ENCODE measurements around the gene PKD2L1.
A peak's percentile ranks its signal among the peaks of the same experiment; 100 is the strongest.
"Not testable (repeated sequence)": the region's sequence is repeated elsewhere in the genome, so short reads cannot be mapped to it uniquely, and the experiment has no call there.

The PKD2L1 gene

DNA sequence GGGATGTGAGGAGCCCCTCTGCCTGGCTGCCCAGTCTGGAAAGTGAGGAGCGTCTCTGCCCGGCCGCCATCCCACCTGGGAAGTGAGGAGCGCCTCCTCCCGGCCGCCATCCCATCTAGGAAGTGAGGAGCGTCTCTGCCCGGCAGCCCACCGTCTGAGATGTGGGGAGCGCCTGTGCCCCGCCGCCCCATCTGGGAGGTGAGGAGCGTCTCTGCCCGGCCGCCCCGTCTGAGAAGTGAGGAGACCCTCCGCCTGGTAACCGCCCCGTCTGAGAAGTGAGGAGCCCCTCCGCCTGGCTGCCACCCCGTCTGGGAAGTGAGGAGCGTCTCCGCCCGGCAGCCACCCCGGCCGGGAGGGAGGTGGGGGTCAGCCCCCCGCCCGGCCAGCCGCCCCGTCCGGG lies 53.1 kb downstream of the PKD2L1 start:
- DNase-seq, result not testable (repeated sequence)

DNA sequence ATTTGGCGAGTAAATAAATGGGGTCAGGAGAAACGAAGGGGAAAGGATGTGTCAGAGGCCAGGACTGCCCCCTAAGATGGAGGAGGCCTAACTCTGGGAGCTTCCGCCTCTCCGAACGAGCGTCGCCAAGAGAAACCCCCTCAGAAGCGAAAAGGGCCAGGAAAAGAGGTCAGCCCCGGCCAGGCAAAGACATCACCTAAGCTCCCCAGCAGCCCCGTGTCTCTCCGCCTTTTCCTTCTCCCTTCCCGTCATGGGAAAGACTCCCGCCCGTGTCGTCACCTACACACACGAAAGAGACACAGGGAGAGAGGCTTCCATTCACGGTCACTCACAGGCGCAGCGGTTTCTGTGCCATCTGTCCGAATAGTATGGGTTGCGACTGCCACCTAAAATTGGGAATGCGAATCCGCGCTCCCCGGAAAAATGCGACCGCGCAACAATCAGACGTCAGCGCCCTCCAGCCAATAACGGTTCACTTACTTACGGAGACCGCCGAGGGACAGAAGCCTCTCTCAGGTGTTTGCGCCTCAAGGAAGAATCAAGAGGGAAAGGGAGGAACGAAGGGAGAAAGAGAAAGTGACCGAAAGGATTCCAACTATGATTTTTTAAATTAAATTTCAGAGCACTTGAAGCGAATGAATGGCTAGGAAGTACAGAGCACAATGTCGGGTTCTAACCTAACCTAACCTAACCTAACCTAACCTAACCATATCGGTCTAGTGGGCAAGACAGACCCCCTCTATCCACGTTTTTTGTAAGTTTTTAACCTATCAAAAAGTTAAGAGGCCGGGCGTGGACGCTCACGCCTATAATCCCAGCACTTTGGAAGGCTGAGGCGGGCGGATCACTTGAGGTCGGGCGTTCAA lies 62.6 kb downstream of the PKD2L1 start, which contains the start of gene CWF19L1:
CWF19L1 (minus strand) TSS at position 400 of the 866 bp plus-strand sequence; CDS start at position 355, 45 bp downstream.
- peak; percentile 59 for DNase-seq

DNA sequence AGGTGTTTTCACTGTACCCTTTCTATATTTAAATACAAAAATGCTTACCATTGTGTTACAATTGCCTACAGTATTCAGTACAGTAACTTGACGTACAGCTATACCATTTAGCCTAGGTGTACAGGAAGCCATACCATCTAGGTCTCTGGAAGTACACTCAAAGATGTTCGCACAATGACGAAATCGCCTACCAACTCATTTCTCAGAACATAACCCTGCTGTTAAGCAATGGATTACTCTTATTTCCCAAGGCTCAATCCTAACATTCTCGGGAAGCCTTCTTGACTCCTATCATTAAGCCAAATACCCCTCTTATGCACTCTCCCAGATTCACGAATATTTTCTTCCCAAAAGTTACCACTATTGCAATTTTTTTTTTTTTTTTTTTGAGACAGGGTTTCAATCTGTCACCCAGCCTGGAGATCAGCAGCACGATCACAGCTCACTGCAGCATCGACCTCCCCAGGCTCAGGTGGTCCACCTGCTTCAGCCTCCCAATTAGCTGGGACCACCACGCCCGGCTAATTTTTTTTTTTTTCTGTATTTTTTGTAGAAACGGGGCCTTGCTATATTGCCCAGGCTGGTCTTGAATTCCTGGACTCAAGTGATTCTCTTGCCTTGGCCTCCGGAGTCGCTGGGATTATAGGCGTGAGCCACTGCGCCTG lies 64.1 kb downstream of the PKD2L1 start:
- no peak for DNase-seq

DNA sequence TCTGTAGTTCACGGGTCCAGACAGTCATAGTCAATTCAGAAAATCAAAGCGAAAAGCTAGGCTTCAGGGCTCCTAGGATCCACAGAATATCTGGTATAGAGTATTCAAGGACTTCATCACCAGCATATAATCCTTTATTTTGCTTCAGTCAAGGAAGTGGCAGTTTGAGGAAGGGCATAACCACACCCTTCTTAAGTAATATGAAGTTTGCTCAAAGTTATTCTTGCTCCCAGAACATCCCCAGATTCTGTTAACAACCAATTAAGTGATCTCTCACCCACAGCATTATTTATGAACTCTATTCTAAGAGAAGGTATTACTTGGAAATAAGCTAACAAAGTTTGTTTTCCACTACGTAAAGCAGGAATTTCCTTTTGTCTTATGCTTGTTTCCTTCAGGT lies 75.8 kb downstream of the PKD2L1 start:
- DNase-seq, result no peak

GRCh38 chr10:100253041-100253440 lies 77.0 kb downstream of the PKD2L1 start:
- no peak for DNase-seq

- no peak for DNase-seq
These were observed 81.2 kb downstream of the PKD2L1 start for GRCh38 chr10:100248820-100249219.

- no peak for DNase-seq
These were observed 84.4 kb downstream of the PKD2L1 start for GRCh38 chr10:100245484-100246220.

DNA sequence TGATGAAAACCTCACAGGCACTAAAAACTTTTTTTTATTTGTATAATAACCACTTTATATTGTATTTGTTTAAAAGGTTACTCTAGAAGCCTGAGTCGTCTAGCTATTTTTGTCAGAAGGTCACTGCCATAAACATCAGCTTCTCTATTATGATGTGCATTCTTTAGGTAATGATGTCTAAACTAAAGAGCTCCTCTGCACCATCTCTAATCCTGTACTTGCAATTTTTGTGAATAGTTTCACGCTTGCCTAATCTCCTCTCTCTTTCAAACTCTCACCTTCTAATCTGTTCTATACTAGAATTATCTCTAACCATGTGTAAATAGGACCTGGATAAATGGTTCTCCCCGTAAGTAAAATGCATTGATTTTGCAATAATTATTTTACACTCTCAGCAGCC lies 90.2 kb downstream of the PKD2L1 start:
- DNase-seq, result no peak

DNA sequence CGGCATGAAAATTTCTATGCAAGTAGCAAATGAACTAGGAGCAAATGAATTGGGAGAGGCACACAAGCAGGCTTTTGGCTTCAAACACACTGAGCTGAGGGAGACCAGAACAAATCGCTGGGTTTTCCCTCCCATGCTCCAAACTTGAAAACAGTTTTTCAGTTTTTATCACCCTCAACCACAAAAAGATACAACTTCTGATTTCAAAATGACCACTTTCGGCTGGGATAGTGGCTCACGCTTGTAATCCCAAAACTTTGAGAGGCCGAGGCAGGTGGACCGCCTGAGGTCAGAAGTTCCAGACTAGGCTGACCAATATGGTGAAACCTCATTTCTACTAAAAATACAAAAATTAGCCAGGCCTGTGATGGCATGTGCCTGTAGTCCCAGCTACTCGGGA lies 91.6 kb downstream of the PKD2L1 start:
- DNase-seq, result no peak

Measured in stimulated activated naive CD4-positive, alpha-beta T cell treated with Interleukin-2 at 50 U/mL for 16 hours (primary cell).